Measurements from ENCODE around the gene GOPC. TPM values are rescaled to one million over a fixed set of nuclear protein-coding genes. Genes with fewer than 3 reads are reported as not detected.
"Not testable (repeated sequence)": the region's sequence is repeated elsewhere in the genome, so short reads cannot be mapped to it uniquely, and the experiment has no call there.

The GOPC gene
- polyA plus RNA-seq (2013, experiment 1 of 2) = 28.1 TPM
- 29.4 TPM for polyA plus RNA-seq (2013, experiment 2 of 2)

DNA sequence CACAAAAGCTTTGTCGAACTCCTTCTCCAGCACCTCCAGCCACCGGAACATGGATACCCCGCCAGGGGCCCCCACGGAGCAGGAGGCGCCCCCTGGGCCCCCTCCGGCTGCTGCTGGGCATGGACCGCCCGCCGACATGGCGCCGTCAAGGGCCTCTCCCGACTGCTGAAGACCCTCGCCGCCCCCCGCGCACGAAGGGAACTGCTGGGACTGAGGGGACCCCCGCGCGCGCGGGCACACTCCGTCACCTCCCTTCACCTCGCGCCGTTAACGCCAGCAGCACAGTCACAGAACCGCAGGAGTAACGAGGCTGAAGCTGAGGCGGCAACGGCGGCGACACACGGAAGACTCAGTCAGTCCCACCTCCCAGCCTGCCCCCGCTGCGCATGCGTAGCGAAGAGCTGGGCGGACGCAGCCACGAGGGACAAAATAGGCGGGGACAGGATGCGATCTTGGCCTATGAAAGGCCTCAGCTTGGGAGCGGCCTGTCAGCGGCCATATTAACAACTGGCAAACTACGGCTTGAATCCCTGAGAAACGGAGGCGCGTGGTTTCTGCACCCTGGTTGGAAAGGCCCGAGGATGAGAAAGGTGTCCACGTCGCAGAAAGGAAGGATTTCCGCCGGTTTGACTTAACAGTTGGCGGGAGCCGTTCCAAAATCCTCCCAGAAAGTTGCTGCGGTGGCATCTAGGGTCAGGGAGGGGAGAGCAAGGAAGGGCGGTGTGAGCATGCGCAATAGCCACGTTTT, at the start of gene GOPC:
Gene GOPC, minus strand, starts transcription at position 361 of the 748 bp plus-strand sequence. Its CDS starts 223 bp downstream, at position 138.
- Histone ChIP-seq H3K9me3 (ENCODE audit: control insufficient read depth, low read length) (peaks cover 4% of the 10 kb centered on the region), H3K4me3 (ENCODE audit: extremely low read depth, insufficient read depth, low read length, poor library complexity, severe bottlenecking) (peak within 1 kb of the TSS; percentile 89), H3K4me1 (ENCODE audit: control insufficient read depth, insufficient read depth, low read length, poor library complexity, severe bottlenecking) (no peaks in the 10 kb centered on the region), H3K36me3 (ENCODE audit: control insufficient read depth, insufficient read depth, low read length) (peaks cover 29% of the 10 kb centered on the region), H3K27ac (ENCODE audit: low read depth, low read length, severe bottlenecking) (peak within 1 kb of the TSS; percentile 86)
- WGBS, 2 experiments (ENCODE audit: insufficient coverage in 2 of 2) = 7 to 11% methylated on average over 34 to 51 of the region's 60 CpGs

DNA sequence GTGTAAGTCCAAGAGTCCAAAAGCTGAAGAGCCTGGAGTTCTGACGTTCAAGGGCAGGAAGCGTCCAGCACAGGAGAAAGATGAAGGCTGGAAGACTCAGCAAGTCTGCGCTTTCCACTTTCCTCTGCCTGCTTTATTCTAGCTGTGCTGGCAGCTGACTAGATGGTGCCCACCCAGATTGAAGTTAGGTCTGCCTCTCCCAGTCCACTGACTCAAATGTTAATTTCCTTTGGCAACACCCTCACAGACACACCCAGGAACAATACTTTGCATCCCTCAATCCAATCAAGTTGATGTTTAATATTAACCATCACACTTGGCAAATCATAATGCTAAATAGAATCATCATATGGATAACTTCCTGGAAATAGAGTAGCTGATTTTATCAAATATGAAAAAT, 49.7 kb upstream of the GOPC start:
- WGBS, 2 experiments (ENCODE audit: insufficient coverage in 2 of 2) = 82 to 93% methylated on average over 3 of the region's 3 CpGs

DNA sequence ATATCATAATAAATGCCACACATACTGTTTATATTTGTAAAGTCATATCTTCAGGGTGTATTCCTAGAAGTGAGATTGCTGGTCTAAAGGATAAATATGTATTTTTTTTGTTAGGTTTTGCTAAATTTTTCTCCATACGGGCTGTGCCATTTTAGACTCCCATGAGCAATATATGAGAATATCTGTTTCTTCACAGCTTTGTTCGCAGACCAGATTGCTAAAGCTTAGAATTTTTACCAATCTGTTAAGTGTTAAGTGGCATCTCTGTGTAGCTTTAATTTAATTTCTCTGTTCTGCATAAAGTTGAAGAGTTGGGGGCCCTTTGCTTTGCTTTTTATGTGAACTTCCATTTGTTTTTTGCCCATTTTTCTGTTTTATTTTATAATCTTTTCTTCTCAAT, 40.7 kb upstream of the GOPC start:
- H3K9me3 ChIP-seq (ENCODE audit: control insufficient read depth, low read length) = no peaks in the 10 kb centered on the region
- no peaks in the 10 kb centered on the region for H3K36me3 ChIP-seq (ENCODE audit: control insufficient read depth, insufficient read depth, low read length)
- H3K27ac ChIP-seq (ENCODE audit: low read depth, low read length, severe bottlenecking) = no peak overlapping the region
- no peaks in the 10 kb centered on the region for H3K4me1 ChIP-seq (ENCODE audit: control insufficient read depth, insufficient read depth, low read length, poor library complexity, severe bottlenecking)
- H3K4me3 ChIP-seq (ENCODE audit: extremely low read depth, insufficient read depth, low read length, poor library complexity, severe bottlenecking) = no peak overlapping the region
- 100% methylated on average over 1 of the region's 2 CpGs; no CpG with 5 or more reads in 1 of the 2 experiments for WGBS, 2 experiments (ENCODE audit: insufficient coverage in 2 of 2)

More for the DNA sequence above, 49.7 kb upstream of the GOPC start:
- not testable (repeated sequence) for H3K4me3 ChIP-seq (ENCODE audit: extremely low read depth, insufficient read depth, low read length, poor library complexity, severe bottlenecking); H3K4me1 ChIP-seq (ENCODE audit: control insufficient read depth, insufficient read depth, low read length, poor library complexity, severe bottlenecking); H3K9me3 ChIP-seq (ENCODE audit: control insufficient read depth, low read length); H3K27ac ChIP-seq (ENCODE audit: low read depth, low read length, severe bottlenecking); H3K36me3 ChIP-seq (ENCODE audit: control insufficient read depth, insufficient read depth, low read length)

- Histone ChIP-seq H3K4me3 (ENCODE audit: extremely low read depth, insufficient read depth, low read length, poor library complexity, severe bottlenecking) (no peak overlapping the region), H3K27ac (ENCODE audit: low read depth, low read length, severe bottlenecking) (no peak overlapping the region), H3K4me1 (ENCODE audit: control insufficient read depth, insufficient read depth, low read length, poor library complexity, severe bottlenecking) (no peaks in the 10 kb centered on the region), H3K36me3 (ENCODE audit: control insufficient read depth, insufficient read depth, low read length) (no peaks in the 10 kb centered on the region), H3K9me3 (ENCODE audit: control insufficient read depth, low read length) (no peaks in the 10 kb centered on the region)
- no CpG with 5 or more reads among the region's 1 CpG for WGBS, 2 experiments (ENCODE audit: insufficient coverage in 2 of 2)
Observed at GRCh38 chr6:117637770-117638169, 35.5 kb upstream of the GOPC start.

DNA sequence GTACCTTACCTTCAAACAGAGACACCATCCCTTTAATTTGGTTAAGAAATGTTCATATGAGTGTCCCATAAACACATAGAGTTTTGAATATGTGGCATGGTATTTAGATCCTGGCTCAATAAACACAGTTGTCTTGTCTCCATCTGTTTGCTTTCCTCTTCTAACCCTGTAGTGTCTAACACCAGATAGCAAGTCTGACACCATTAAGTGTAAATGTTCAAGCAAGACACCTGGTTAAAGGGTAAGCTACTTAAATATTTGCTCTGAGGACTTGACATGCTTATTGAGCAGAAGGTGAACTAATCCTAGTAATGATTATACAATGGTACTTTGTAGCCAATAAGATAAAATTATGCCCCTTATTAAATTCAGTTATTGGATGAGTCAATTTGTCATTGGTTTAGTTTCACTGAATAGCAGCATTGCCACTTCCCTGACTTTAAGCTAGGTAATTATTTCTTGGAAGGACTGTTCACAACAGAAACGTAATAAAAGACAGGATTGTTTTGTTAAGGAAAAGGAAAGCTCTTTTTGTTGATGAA, 26.9 kb upstream of the GOPC start:
- 83% methylated on average over 1 of the region's 1 CpG; no CpG with 5 or more reads in 1 of the 2 experiments for WGBS, 2 experiments (ENCODE audit: insufficient coverage in 2 of 2)
- Histone ChIP-seq H3K9me3 (ENCODE audit: control insufficient read depth, low read length) (peaks cover 19% of the 10 kb centered on the region), H3K36me3 (ENCODE audit: control insufficient read depth, insufficient read depth, low read length) (no peaks in the 10 kb centered on the region), H3K27ac (ENCODE audit: low read depth, low read length, severe bottlenecking) (no peak overlapping the region), H3K4me1 (ENCODE audit: control insufficient read depth, insufficient read depth, low read length, poor library complexity, severe bottlenecking) (no peaks in the 10 kb centered on the region), H3K4me3 (ENCODE audit: extremely low read depth, insufficient read depth, low read length, poor library complexity, severe bottlenecking) (no peak overlapping the region)

GRCh38 chr6:117627533-117627932, 25.2 kb upstream of the GOPC start:
- no peak overlapping the region for H3K4me3 ChIP-seq (ENCODE audit: extremely low read depth, insufficient read depth, low read length, poor library complexity, severe bottlenecking)
- H3K9me3 ChIP-seq (ENCODE audit: control insufficient read depth, low read length) = peaks cover 31% of the 10 kb centered on the region
- no peaks in the 10 kb centered on the region for H3K36me3 ChIP-seq (ENCODE audit: control insufficient read depth, insufficient read depth, low read length)
- H3K27ac ChIP-seq (ENCODE audit: low read depth, low read length, severe bottlenecking) = no peak overlapping the region
- no peaks in the 10 kb centered on the region for H3K4me1 ChIP-seq (ENCODE audit: control insufficient read depth, insufficient read depth, low read length, poor library complexity, severe bottlenecking)

- Histone ChIP-seq H3K4me3 (ENCODE audit: extremely low read depth, insufficient read depth, low read length, poor library complexity, severe bottlenecking) (no peak overlapping the region), H3K27ac (ENCODE audit: low read depth, low read length, severe bottlenecking) (no peak overlapping the region), H3K4me1 (ENCODE audit: control insufficient read depth, insufficient read depth, low read length, poor library complexity, severe bottlenecking) (no peaks in the 10 kb centered on the region), H3K9me3 (ENCODE audit: control insufficient read depth, low read length) (peaks cover 31% of the 10 kb centered on the region), H3K36me3 (ENCODE audit: control insufficient read depth, insufficient read depth, low read length) (no peaks in the 10 kb centered on the region)
- WGBS, 2 experiments (ENCODE audit: insufficient coverage in 2 of 2) = no CpG with 5 or more reads among the region's 1 CpG
Observed at GRCh38 chr6:117624869-117625481, 22.7 kb upstream of the GOPC start.

DNA sequence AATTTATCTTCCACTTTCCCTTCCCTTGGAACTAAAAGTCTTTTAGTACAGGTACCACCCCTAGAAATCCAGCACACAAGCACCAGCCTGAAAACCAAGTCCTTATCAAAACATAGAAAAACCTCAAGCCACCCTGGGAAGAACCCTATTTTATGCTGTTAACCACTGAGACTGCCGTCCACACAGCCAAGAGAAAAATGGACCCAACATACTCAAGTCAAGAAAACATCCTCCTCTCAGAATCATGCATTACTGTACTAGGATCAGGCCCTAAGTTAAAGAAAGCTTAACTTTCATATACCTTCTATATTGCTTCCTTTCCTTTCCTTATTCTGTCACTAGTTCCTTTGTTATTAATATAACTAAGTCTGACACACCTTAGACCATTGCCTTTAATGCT, 16.9 kb upstream of the GOPC start:
- Histone ChIP-seq H3K4me3 (ENCODE audit: extremely low read depth, insufficient read depth, low read length, poor library complexity, severe bottlenecking) (no peak overlapping the region), H3K9me3 (ENCODE audit: control insufficient read depth, low read length) (peaks cover 12% of the 10 kb centered on the region), H3K27ac (ENCODE audit: low read depth, low read length, severe bottlenecking) (no peak overlapping the region), H3K36me3 (ENCODE audit: control insufficient read depth, insufficient read depth, low read length) (no peaks in the 10 kb centered on the region), H3K4me1 (ENCODE audit: control insufficient read depth, insufficient read depth, low read length, poor library complexity, severe bottlenecking) (no peaks in the 10 kb centered on the region)
- 100% methylated on average over 1 of the region's 1 CpG for WGBS, 2 experiments (ENCODE audit: insufficient coverage in 2 of 2)

GRCh38 chr6:117617210-117618035, 15.1 kb upstream of the GOPC start:
- no peak overlapping the region for H3K4me3 ChIP-seq (ENCODE audit: extremely low read depth, insufficient read depth, low read length, poor library complexity, severe bottlenecking)
- no peak overlapping the region for H3K27ac ChIP-seq (ENCODE audit: low read depth, low read length, severe bottlenecking)
- 80 to 87% methylated on average over 7 of the region's 9 CpGs for WGBS, 2 experiments (ENCODE audit: insufficient coverage in 2 of 2)
- no peaks in the 10 kb centered on the region for H3K9me3 ChIP-seq (ENCODE audit: control insufficient read depth, low read length)
- no peaks in the 10 kb centered on the region for H3K36me3 ChIP-seq (ENCODE audit: control insufficient read depth, insufficient read depth, low read length)
- H3K4me1 ChIP-seq (ENCODE audit: control insufficient read depth, insufficient read depth, low read length, poor library complexity, severe bottlenecking) = no peaks in the 10 kb centered on the region

DNA sequence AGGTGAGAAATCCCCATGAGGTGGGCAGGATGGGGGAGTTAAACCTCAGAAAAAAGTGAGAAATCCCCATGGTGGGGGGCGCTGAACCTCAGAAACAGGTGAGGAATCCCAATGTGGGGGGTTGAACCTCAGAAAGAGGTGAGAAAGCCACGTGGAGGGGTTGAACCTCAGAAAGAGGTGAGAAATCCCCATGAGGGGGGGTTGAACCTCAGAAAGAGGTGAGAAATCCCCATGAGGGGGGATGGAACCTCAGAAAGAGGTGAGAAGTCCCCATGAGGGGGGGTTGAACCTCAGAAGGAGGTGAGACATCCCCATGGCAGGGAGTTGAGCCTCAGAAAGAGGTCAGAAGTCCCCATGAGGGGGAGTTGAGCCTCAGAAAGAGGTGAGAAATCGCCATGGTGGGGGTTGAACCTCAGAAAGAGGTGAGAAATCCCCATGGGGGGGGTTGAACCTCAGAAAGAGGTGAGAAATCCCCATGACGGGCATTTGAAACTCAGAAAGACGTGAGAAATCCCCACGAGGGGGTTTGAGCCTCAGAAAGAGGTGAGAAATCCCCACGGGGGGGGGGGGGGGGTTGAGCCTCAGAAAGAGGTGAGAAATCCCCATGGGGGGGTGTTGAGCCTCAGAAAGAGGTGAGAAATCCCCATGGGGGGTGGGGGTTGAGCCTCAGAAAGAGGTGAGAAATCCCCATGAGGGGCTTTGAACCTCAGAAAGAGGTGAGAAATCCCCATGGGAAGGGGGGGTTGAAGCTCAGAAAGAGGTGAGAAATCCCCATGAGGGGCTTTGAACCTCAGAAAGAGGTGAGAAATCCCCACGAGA, 14.3 kb upstream of the GOPC start:
- H3K4me3 ChIP-seq (ENCODE audit: extremely low read depth, insufficient read depth, low read length, poor library complexity, severe bottlenecking) = no peak overlapping the region
- no peaks in the 10 kb centered on the region for H3K4me1 ChIP-seq (ENCODE audit: control insufficient read depth, insufficient read depth, low read length, poor library complexity, severe bottlenecking)
- no peak overlapping the region for H3K27ac ChIP-seq (ENCODE audit: low read depth, low read length, severe bottlenecking)
- no peaks in the 10 kb centered on the region for H3K9me3 ChIP-seq (ENCODE audit: control insufficient read depth, low read length)
- no peaks in the 10 kb centered on the region for H3K36me3 ChIP-seq (ENCODE audit: control insufficient read depth, insufficient read depth, low read length)
- WGBS, 2 experiments (ENCODE audit: insufficient coverage in 2 of 2) = 92 to 94% methylated on average over 3 to 4 of the region's 8 CpGs
